ENCODE results near the gene PAQR6.
"Not testable (repeated sequence)": the region's sequence is repeated elsewhere in the genome, so short reads cannot be mapped to it uniquely, and the experiment has no call there.

PAQR6 gene

DNA sequence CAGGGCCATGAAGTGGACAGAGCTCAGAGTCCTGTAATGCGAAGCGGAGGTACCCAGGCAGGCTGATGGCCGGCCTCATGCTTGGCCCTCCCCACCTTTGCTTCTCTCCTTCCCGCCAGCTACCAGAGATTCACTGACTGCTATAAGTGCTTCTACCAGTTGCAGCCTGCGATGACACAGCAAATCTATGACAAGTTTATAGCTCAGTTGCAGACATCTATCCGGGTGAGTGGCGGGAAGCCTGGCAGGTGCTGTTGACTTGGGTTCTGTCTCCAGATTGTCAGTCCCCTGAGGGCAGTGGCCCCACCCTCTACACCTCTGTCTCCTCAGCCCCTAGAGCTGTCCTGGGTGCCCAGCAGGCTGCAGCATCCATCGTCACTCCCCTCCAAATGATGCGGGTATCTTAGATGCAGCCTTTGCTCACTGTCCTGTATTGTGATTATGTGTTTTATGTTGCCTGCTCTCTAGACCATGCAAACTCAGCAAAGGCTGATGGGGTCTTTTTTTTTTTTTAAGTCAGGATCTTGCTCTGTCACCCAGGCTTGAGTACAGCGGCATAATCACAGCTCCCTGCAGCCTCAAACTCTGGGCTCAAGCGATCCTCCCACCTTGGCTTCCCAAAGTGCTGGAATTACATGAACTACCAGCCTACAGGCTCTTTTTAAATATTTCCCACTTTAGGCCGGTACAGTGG lies 15.5 kb downstream of the PAQR6 start:
- no peak for DNase-seq (ENCODE audit: low spot score)

DNA sequence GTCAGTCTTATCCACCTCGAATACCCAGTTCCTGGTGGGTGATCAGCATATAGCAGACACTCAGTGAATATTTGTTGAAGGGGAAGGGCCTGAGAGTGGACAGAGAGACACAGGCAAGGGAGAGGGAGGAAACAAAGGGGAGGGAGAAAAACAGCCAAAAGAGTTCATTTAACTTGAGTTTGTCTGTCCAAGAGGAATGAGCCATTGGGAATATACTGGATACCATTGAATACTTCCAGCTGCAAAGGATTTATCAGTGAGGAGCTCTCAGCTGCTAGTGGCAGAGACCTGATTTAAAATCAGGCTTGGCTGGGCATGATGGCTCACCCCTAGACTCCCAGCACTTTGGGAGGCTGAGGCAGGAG lies 17.4 kb downstream of the PAQR6 start:
- DNase-seq (ENCODE audit: low spot score): no peak

DNA sequence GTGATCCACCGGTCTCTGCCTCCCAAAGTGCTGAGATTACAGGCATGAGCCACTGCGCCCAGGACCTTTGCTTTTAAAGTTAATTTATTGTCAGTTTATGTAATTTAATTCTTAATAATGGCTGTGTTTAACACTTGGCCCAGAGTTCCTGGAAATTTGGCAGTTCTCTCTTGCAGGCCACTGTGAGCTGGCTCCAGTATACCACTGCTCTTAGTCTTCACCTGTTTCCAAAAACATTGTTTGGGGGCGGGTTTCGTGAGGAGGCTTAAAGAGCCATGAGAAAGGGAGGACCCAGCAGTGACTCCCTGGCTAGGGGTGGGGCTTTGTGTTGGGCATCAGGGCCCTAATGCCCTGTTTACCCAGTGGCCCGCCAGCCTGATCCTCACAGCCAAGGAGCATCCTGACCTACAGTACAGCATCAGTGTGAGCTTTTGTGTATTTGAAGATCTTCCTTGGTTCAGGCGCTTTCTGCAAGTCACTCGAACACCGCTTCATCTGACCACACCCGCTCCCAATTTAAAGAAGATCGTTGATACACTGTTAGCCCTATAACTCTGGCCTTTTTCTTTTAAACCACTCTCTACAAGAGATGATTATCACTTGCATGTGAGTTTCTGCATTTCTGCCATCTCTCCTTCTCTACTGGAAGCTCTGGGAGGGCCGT lies 17.9 kb downstream of the PAQR6 start:
- DNase-seq (ENCODE audit: low spot score): no peak

GRCh38 chr1:156228501-156228900 lies 19.4 kb downstream of the PAQR6 start:
- no peak for DNase-seq (ENCODE audit: low spot score)

- no peak for DNase-seq (ENCODE audit: low spot score)
Observed at GRCh38 chr1:156226782-156227181, 21.1 kb downstream of the PAQR6 start.

DNA sequence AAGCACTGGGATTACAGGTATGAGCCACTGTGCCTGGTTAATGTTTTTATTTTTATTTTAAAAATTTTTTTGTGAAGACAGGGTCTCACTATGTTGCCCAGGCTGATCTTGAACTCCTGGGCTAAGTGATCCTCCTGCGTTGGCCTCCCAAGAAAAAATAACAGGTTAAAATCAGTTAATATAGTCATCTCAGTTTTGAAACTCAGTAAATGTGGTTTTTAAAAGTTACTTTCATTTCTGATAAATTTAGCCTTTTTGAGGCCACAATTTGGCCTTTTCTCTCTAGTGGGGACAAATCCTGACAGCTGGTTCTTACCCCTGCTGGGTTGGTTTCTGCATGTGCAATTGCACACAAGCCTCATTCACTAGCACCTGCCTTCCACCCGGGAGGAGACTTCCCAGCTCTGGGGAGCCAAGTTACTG lies 21.7 kb downstream of the PAQR6 start:
- no peak for DNase-seq (ENCODE audit: low spot score)

- DNase-seq (ENCODE audit: low spot score): no peak
Observed at GRCh38 chr1:156225677-156226014, 22.2 kb downstream of the PAQR6 start.

DNA sequence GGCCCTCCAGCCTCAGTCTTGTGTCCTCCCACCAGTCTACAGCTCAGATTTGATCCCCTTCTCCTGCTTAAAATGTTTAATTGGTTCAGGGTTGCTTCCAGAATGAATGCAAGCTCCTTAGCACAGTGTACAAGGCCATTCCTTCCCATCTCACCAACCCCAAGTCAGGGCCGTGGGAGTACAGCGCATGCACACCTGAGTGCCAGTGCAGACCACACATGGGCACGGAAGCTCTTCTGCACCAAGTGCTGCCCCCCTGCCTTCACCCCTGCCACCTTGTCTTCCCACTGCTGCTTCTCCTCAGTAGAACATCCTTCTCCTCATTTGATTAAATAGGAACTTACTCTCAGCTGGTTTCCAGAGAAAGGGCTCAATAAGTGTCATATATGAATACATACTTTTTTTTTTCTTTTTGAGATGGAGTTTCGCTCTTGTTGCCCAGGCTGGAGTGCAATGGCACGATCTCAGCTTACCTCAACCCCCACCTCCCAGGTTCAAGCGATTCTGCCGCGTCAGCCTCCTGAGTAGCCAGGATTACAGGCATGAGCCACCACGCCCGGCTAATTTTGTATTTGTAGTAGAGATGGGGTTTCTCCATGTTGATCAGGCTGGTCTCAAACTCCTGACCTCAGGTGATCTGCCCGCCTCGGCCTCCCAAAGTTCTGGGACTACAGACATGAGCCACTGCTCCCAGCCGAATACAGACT lies 25.7 kb downstream of the PAQR6 start:
- DNase-seq (ENCODE audit: low spot score): no peak

GRCh38 chr1:156220226-156220625 lies 27.6 kb downstream of the PAQR6 start:
- DNase-seq (ENCODE audit: low spot score): no peak

- peak; percentile 90 for DNase-seq (ENCODE audit: low spot score)
Observed at GRCh38 chr1:156217871-156218270, 30.0 kb downstream of the PAQR6 start.

DNA sequence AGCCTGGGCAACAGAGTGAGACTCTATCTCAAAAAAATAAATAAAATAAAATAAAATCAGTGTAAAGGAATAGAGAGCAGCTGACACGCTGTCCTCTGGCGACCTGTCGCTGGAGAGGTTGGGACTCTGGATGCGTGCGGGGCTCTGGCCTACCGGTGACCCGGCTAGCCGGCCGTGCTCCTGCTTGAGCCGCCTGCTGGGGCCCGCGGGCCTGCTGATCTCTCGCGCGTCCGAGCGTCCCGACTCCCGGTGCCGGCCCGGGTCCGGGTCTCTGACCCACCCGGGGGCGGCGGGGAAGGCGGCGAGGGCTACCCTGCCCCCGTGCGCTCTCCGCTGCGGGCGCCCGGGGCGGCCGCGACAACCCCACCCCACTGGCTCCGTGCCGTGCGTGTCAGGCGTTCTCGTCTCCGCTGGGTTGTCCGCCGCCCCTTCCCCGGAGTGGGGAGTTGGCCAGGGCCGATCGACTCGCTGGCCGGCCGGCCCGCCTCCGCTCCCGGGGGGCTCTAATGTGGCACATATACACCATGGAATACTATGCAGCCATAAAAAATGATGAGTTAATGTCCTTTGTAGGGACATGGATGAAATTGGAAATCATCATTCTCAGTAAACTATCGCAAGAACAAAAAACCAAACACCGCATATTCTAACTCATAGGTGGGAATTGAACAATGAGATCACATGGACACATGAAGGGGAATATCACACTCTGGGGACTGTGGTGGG lies 31.3 kb downstream of the PAQR6 start:
- DNase-seq (ENCODE audit: low spot score): not testable (repeated sequence)

DNA sequence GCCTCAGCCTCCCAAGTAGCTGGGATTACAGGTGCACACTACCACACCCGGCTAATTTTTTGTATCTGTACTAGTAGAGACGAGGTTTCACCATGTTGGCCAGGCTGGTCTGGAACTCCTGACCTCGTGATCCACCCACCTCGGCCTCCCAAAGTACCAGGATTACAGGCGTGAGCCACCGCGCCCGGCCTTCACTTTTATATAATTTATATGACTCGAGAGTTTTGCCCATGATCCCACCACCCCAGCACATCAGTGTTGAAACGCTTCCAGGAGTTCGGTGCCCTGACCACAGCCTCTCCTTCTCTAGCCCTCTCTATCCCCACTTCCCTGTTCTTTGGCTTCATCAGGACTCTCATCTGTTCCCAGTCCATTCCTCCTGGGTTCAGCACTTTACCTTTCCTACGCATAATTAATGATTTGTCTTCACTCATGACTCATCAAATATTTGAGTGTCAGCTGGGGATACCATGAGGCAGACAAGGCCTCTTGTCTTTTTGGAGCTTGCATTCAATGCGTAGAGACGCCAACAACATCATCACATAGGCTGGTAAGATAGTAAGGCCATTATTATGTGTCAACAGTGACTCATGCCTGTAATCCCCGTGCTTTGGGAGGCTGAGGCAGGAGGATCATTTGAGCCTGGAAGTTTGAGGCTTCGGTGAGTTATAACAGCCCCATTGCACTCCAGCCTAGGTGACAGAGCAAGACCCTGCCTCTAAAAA lies 33.7 kb downstream of the PAQR6 start:
- DNase-seq (ENCODE audit: low spot score): peak; percentile 62

- DNase-seq (ENCODE audit: low spot score): no peak
Observed at GRCh38 chr1:156213644-156213966, 34.3 kb downstream of the PAQR6 start.

GRCh38 chr1:156212833-156213643 lies 34.8 kb downstream of the PAQR6 start, which contains the start of gene PMF1:
Gene PMF1 (plus strand): TSS chr1:156213007. CDS start chr1:156213016, 9 bp downstream.
- peak; percentile 95 for DNase-seq (ENCODE audit: low spot score)

GRCh38 chr1:156212130-156212529 lies 35.7 kb downstream of the PAQR6 start:
- no peak for DNase-seq (ENCODE audit: low spot score)

DNA sequence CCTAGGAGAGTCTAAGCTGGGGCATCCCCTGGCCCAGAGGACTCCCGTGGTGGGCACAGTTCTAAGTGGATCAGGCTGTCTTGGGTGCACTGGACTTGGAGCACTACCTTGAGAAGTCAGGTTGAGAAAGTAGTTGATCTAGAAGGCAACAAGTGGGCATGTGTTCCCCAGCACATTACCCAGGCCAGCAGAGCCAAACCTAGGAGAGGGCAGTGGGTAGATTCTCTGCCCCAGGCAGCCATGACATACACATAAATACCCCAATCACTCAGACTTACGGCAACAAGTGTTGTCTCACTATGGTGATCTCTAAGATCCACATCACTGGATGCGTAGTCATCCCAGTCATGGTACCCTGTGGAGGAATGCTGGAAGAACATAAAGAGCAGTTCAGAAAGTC lies 36.6 kb downstream of the PAQR6 start:
- no peak for DNase-seq (ENCODE audit: low spot score)

GRCh38 chr1:156204686-156205085 lies 43.2 kb downstream of the PAQR6 start:
- no peak for DNase-seq (ENCODE audit: low spot score)

GRCh38 chr1:156203331-156203730 lies 44.5 kb downstream of the PAQR6 start:
- no peak for DNase-seq (ENCODE audit: low spot score)

DNA sequence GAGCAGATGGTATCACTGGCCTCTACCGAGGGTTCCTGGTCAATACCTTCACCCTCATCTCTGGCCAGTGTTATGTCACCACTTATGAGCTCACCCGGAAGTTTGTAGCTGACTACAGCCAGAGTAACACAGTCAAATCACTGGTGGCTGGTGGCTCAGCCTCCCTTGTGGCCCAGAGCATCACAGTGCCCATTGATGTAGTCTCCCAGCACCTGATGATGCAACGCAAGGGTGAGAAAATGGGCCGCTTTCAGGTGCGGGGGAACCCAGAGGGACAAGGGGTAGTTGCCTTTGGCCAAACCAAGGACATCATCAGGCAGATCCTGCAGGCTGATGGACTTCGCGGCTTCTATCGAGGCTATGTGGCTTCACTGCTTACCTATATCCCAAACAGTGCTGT lies 47.8 kb downstream of the PAQR6 start:
- DNase-seq (ENCODE audit: low spot score): no peak

GRCh38 chr1:156198831-156199349 lies 49.0 kb downstream of the PAQR6 start:
- peak; percentile 16 for DNase-seq (ENCODE audit: low spot score)

GRCh38 chr1:156196445-156196844 lies 51.4 kb downstream of the PAQR6 start:
- DNase-seq (ENCODE audit: low spot score): no peak
